Activated naive CD4-positive, alpha-beta T cell treated with anti-CD3 and anti-CD28 coated beads for 36 hours (primary cell): ENCODE data around the gene PTPRK. TPM values are rescaled to one million over a fixed set of nuclear protein-coding genes. Genes with fewer than 3 reads are reported as not detected.

Experiments used
- CTCF ChIA-PET: fragments of 350-600 bp; sonication (Branson Sonifier 250); formaldehyde crosslinking; loops from one replicate; lab custom pipeline; 2021; ENCODE audit warnings: antibody characterized with exemption; lab: Charles Lee
- DNase-seq: peaks from one replicate; pipeline ENCODE4 v3.0.0-alpha.2; 2020
- H3K27ac Mint-ChIP-seq: one replicate; pipeline ENCODE4 v1.8.0; 2021; ENCODE audit warnings: mild to moderate bottlenecking, mixed read lengths
- H3K27me3 Mint-ChIP-seq: one replicate; pipeline ENCODE4 v1.8.0; 2021; ENCODE audit warnings: low read depth, mixed read lengths
- H3K36me3 Mint-ChIP-seq: one replicate; pipeline ENCODE4 v1.8.0; 2021; ENCODE audit warnings: low read depth, mixed read lengths
- H3K4me1 Mint-ChIP-seq: one replicate; pipeline ENCODE4 v1.8.0; 2021; ENCODE audit warnings: low read depth, mixed read lengths
- H3K4me3 Mint-ChIP-seq: one replicate; pipeline ENCODE4 v1.8.0; 2021; ENCODE audit warnings: mild to moderate bottlenecking, moderate library complexity, mixed read lengths
- H3K9me3 Mint-ChIP-seq: one replicate; pipeline ENCODE4 v1.8.0; 2021; ENCODE audit warnings: mixed read lengths
- intact Hi-C: fragments of 100-400 bp; cut with micrococcal nuclease; formaldehyde crosslinking; loops from one replicate; pipeline ENCODE4 v1.15.1; 2023
- total RNA-seq, 2 experiments: library from RNA; stranded (reverse); gene quantifications; one replicate each; pipeline ENCODE4 v1.2.3, GENCODE V29; 2021

The PTPRK gene
- total RNA-seq, 2 experiments from 2014 or later = 5.5 to 8.0 TPM

GRCh38 chr6:128339635-128340450 lies 180.6 kb downstream of the PTPRK start:
- H3K27me3 Mint-ChIP-seq = no peaks in the 10 kb centered on the region
- H3K9me3 Mint-ChIP-seq = no peaks in the 10 kb centered on the region
- DNase-seq = no peak
- H3K27ac Mint-ChIP-seq = no peak overlapping the region
- CTCF ChIA-PET = interaction anchor here (0.6 to 1.5 kb wide), 4 partner anchors 12 to 484 kb away, joined by 3 to 5 read pairs (median 4); no protein-coding TSS in a partner anchor
- H3K36me3 Mint-ChIP-seq = peaks cover 2% of the 10 kb centered on the region
- H3K4me1 Mint-ChIP-seq = no peaks in the 10 kb centered on the region
- H3K4me3 Mint-ChIP-seq = no peak overlapping the region
- intact Hi-C loops = no loop called here

- no peaks in the 10 kb centered on the region for H3K9me3 Mint-ChIP-seq
- no peak overlapping the region for H3K27ac Mint-ChIP-seq
- peaks cover 2% of the 10 kb centered on the region for H3K36me3 Mint-ChIP-seq
- CTCF ChIA-PET = interaction anchor here (0.9 kb wide), 1 partner anchor 10 kb away, joined by 3 read pairs; no protein-coding TSS in a partner anchor
- H3K27me3 Mint-ChIP-seq = no peaks in the 10 kb centered on the region
- no peak for DNase-seq
- no peaks in the 10 kb centered on the region for H3K4me1 Mint-ChIP-seq
- no peak overlapping the region for H3K4me3 Mint-ChIP-seq
- intact Hi-C loops = no loop called here
Observed at GRCh38 chr6:128337619-128338018, 182.8 kb downstream of the PTPRK start.

- Mint-ChIP-seq H3K36me3 (peaks cover 2% of the 10 kb centered on the region), H3K9me3 (no peaks in the 10 kb centered on the region), H3K4me1 (no peaks in the 10 kb centered on the region), H3K4me3 (no peak overlapping the region), H3K27ac (no peak overlapping the region), H3K27me3 (no peaks in the 10 kb centered on the region)
- intact Hi-C loops = no loop called here
- CTCF ChIA-PET = interaction anchor here (0.5 kb wide), 1 partner anchor 129 kb away, joined by 3 read pairs; no protein-coding TSS in a partner anchor
- DNase-seq = no peak
Observed at GRCh38 chr6:128336436-128337095, 183.8 kb downstream of the PTPRK start.

GRCh38 chr6:128335963-128336362 lies 184.4 kb downstream of the PTPRK start:
- CTCF ChIA-PET = interaction anchor here (0.5 kb wide), 1 partner anchor 129 kb away, joined by 3 read pairs; no protein-coding TSS in a partner anchor

GRCh38 chr6:128333581-128334223 lies 186.7 kb downstream of the PTPRK start:
- Mint-ChIP-seq H3K9me3 (no peaks in the 10 kb centered on the region), H3K27ac (no peak overlapping the region), H3K4me1 (no peaks in the 10 kb centered on the region), H3K27me3 (no peaks in the 10 kb centered on the region), H3K36me3 (peaks cover 2% of the 10 kb centered on the region), H3K4me3 (no peak overlapping the region)
- intact Hi-C loops = loop anchor here (5.0 kb wide), 1 partner anchor 184 kb away; no protein-coding TSS in a partner anchor
- CTCF ChIA-PET = no interaction called here
- no peak for DNase-seq

More at GRCh38 chr6:128335963-128336362, 184.4 kb downstream of the PTPRK start:
- Mint-ChIP-seq H3K9me3 (no peaks in the 10 kb centered on the region), H3K4me3 (no peak overlapping the region), H3K27ac (no peak overlapping the region), H3K36me3 (peaks cover 2% of the 10 kb centered on the region), H3K27me3 (no peaks in the 10 kb centered on the region), H3K4me1 (no peaks in the 10 kb centered on the region)
- intact Hi-C loops = no loop called here
- DNase-seq = no peak

GRCh38 chr6:128327890-128328289 lies 192.5 kb downstream of the PTPRK start:
- Mint-ChIP-seq H3K4me3 (no peak overlapping the region), H3K4me1 (no peaks in the 10 kb centered on the region), H3K27ac (no peak overlapping the region), H3K36me3 (no peaks in the 10 kb centered on the region), H3K9me3 (peaks cover 4% of the 10 kb centered on the region), H3K27me3 (no peaks in the 10 kb centered on the region)
- peak; percentile 30 for DNase-seq
- CTCF ChIA-PET = interaction anchor here (0.6 to 1.8 kb wide), 14 partner anchors 10 to 604 kb away, joined by 3 to 29 read pairs (median 3); no protein-coding TSS in a partner anchor
- intact Hi-C loops = loop anchor here (1.0 to 10.0 kb wide), 6 partner anchors 361 to 927 kb away; no protein-coding TSS in a partner anchor

GRCh38 chr6:128323011-128323410 lies 197.4 kb downstream of the PTPRK start:
- Mint-ChIP-seq H3K4me1 (no peaks in the 10 kb centered on the region), H3K9me3 (peaks cover 1% of the 10 kb centered on the region), H3K27ac (no peak overlapping the region), H3K4me3 (no peak overlapping the region), H3K27me3 (no peaks in the 10 kb centered on the region), H3K36me3 (no peaks in the 10 kb centered on the region)
- intact Hi-C loops = loop anchor here (10.0 kb wide), 1 partner anchor 932 kb away; no protein-coding TSS in a partner anchor
- no peak for DNase-seq
- CTCF ChIA-PET = interaction anchor here (1.1 to 1.3 kb wide), 2 partner anchors 467 to 506 kb away, joined by 3 to 4 read pairs; no protein-coding TSS in a partner anchor

- H3K27me3 Mint-ChIP-seq = no peaks in the 10 kb centered on the region
- intact Hi-C loops = loop anchor here (10.0 kb wide), 1 partner anchor 935 kb away; no protein-coding TSS in a partner anchor
- H3K27ac Mint-ChIP-seq = no peak overlapping the region
- no peaks in the 10 kb centered on the region for H3K4me1 Mint-ChIP-seq
- no peak for DNase-seq
- H3K36me3 Mint-ChIP-seq = no peaks in the 10 kb centered on the region
- no peaks in the 10 kb centered on the region for H3K9me3 Mint-ChIP-seq
- no peak overlapping the region for H3K4me3 Mint-ChIP-seq
- CTCF ChIA-PET = no interaction called here
Observed at GRCh38 chr6:128319946-128320345, 200.5 kb downstream of the PTPRK start.

- no peaks in the 10 kb centered on the region for H3K36me3 Mint-ChIP-seq
- CTCF ChIA-PET = no interaction called here
- no peaks in the 10 kb centered on the region for H3K4me1 Mint-ChIP-seq
- no peak for DNase-seq
- intact Hi-C loops = no loop called here
- H3K4me3 Mint-ChIP-seq = no peak overlapping the region
- H3K9me3 Mint-ChIP-seq = no peaks in the 10 kb centered on the region
- no peaks in the 10 kb centered on the region for H3K27me3 Mint-ChIP-seq
- H3K27ac Mint-ChIP-seq = no peak overlapping the region
Observed at GRCh38 chr6:128319157-128319556, 201.2 kb downstream of the PTPRK start.

GRCh38 chr6:128316258-128316929 lies 204.0 kb downstream of the PTPRK start:
- H3K27ac Mint-ChIP-seq = no peak overlapping the region
- no peaks in the 10 kb centered on the region for H3K27me3 Mint-ChIP-seq
- peaks cover 4% of the 10 kb centered on the region for H3K4me1 Mint-ChIP-seq
- intact Hi-C loops = no loop called here
- no peak overlapping the region for H3K4me3 Mint-ChIP-seq
- CTCF ChIA-PET = no interaction called here
- H3K9me3 Mint-ChIP-seq = no peaks in the 10 kb centered on the region
- DNase-seq = no peak
- H3K36me3 Mint-ChIP-seq = no peaks in the 10 kb centered on the region

- Mint-ChIP-seq H3K27me3 (no peaks in the 10 kb centered on the region), H3K4me3 (no peak overlapping the region), H3K4me1 (peaks cover 4% of the 10 kb centered on the region), H3K36me3 (no peaks in the 10 kb centered on the region), H3K9me3 (no peaks in the 10 kb centered on the region), H3K27ac (no peak overlapping the region)
- intact Hi-C loops = no loop called here
- DNase-seq = no peak
- CTCF ChIA-PET = interaction anchor here (0.6 kb wide), 1 partner anchor 108 kb away, joined by 3 read pairs; no protein-coding TSS in a partner anchor
Observed at GRCh38 chr6:128314190-128314589, 206.2 kb downstream of the PTPRK start.
